Calu3 (cell line): Measurements from ENCODE around the gene HIF1A. TPM values are rescaled to one million over a fixed set of nuclear protein-coding genes. Genes with fewer than 3 reads are reported as not detected.

Source experiments
- BruUV-seq: library from RNA; stranded (reverse); fragments of 400-500 nt; replicated peaks from 2 replicates; lab custom pipeline; 2021; lab: Mats Ljungman, UMichigan
- CTCF ChIA-PET: fragments of 300-600 bp; sonication (Branson Sonifier 250); formaldehyde crosslinking; loops from one replicate; lab custom pipeline; 2022; ENCODE audit warnings: antibody characterized with exemption; lab: Charles Lee
- DNase-seq: peaks from one replicate; pipeline ENCODE4 v3.0.0; 2022
- H3K27ac Mint-ChIP-seq: one replicate; pipeline ENCODE4 v1.8.0; 2022; ENCODE audit warnings: mixed read lengths; ENCODE audit not compliant: unreplicated experiment
- H3K27me3 Mint-ChIP-seq: one replicate; pipeline ENCODE4 v1.8.0; 2022; ENCODE audit warnings: mixed read lengths; ENCODE audit not compliant: unreplicated experiment
- H3K36me3 Mint-ChIP-seq: one replicate; pipeline ENCODE4 v1.8.0; 2022; ENCODE audit warnings: mild to moderate bottlenecking, moderate library complexity, mixed read lengths; ENCODE audit not compliant: insufficient read depth, unreplicated experiment
- H3K4me1 Mint-ChIP-seq: one replicate; pipeline ENCODE4 v1.8.0; 2022; ENCODE audit warnings: mild to moderate bottlenecking, low read depth, mixed read lengths; ENCODE audit not compliant: unreplicated experiment
- H3K4me3 Mint-ChIP-seq: one replicate; pipeline ENCODE4 v1.8.0; 2022; ENCODE audit warnings: mild to moderate bottlenecking, low read depth, moderate library complexity, mixed read lengths; ENCODE audit not compliant: unreplicated experiment
- H3K9me3 Mint-ChIP-seq: one replicate; pipeline ENCODE4 v1.8.0; 2022; ENCODE audit warnings: low read depth, mixed read lengths; ENCODE audit not compliant: unreplicated experiment
- CTCF ChIP-seq: fragments of 200-600 bp; IDR thresholded peaks from one replicate; pipeline ENCODE4 v1.8.0; 2022; ENCODE audit warnings: antibody characterized with exemption; ENCODE audit not compliant: unreplicated experiment
- intact Hi-C: fragments of 100-400 bp; cut with micrococcal nuclease; formaldehyde crosslinking; loops from one replicate; pipeline ENCODE4 v1.10.0; 2022; ENCODE audit not compliant: unreplicated experiment
- total RNA-seq: library from RNA; stranded (reverse); gene quantifications from 2 replicates; pipeline ENCODE4 v1.2.3, GENCODE V29; 2022

Gene HIF1A
- total RNA-seq, 1 experiment from 2014 or later, result 229 TPM

DNA sequence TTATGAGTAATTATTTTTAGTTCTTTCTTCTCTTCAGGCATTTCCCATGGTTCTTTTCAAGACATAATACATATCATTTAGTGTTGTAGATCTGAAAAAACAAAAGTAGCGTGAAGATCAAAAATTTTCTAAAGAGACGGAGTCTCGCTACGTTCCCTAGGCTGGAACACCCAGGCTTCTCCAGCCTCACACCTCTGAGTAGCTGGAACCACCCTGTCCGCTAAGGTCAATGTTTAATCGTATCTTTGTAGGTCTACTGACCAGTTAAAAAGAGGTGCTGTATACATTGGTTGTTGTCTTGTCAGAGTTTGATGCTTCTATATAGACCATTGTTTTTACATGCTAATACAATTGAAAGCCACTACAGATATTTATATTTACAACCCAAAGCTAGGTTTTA lies 1.3 kb upstream of the HIF1A start:
- Mint-ChIP-seq H3K4me3 (peak overlapping the region; percentile 89), H3K9me3 (no peaks in the 10 kb centered on the region), H3K4me1 (no peaks in the 10 kb centered on the region), H3K27ac (no peak overlapping the region), H3K36me3 (peaks cover 46% of the 10 kb centered on the region), H3K27me3 (no peaks in the 10 kb centered on the region)
- BruUV-seq, result no TSS peak
- CTCF ChIA-PET, result no interaction called here
- TF ChIP-seq CTCF, result no peak
- DNase-seq, result no peak
- intact Hi-C loops, result no loop called here

DNA sequence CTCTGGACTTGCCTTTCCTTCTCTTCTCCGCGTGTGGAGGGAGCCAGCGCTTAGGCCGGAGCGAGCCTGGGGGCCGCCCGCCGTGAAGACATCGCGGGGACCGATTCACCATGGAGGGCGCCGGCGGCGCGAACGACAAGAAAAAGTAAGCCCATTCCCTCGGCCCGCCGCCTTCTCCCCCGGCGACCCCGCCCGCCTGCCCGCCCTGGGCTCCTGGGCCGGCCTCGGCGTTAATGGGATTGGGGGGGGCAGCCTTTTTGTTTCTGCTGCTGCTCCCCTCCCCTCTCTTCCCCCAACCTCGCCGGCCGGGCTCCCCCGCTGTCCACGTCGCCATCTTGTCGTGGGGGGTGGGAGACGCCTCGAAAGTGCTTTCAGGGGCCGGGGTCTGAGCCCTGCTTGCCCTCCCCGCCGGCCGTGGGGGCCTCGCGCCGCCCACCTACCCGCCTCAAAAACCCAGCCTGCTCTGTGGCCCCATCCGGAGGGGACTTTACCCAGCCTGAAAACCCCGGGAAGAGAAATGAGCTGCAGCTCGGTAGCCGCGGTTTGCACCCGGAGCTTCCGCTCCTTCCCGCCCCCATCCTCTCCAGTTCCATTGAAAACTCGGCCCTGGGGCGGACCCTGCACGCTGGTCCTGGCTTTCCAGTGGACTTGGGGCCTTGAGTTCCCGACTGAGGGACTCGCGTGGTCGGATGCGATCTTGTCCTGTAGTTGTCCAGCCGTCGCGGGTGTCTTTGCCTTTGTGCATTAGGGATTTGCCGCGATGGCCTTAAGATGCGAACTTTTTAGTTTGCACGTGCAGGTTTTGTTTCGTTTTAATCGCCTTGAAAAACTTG lies 598 bp downstream of the HIF1A start:
- peak; percentile 56 for DNase-seq
- no TSS peak for BruUV-seq
- H3K9me3 Mint-ChIP-seq, result no peaks in the 10 kb centered on the region
- H3K4me1 Mint-ChIP-seq, result peaks cover 10% of the 10 kb centered on the region
- peak overlapping the region; percentile 89 for H3K4me3 Mint-ChIP-seq
- peak overlapping the region; percentile 93 for H3K27ac Mint-ChIP-seq
- H3K27me3 Mint-ChIP-seq, result no peaks in the 10 kb centered on the region
- peaks cover 62% of the 10 kb centered on the region for H3K36me3 Mint-ChIP-seq
- intact Hi-C loops, result loop anchor here (5.0 kb wide), 1 partner anchor 56 kb away; no protein-coding TSS in a partner anchor
- CTCF ChIA-PET, result interaction anchor here (0.8 to 1.0 kb wide), 2 partner anchors 35 to 137 kb away, joined by 5 to 8 read pairs; no protein-coding TSS in a partner anchor
- no peak for TF ChIP-seq CTCF

GRCh38 chr14:61696753-61697318 lies 1.5 kb downstream of the HIF1A start:
- peaks cover 10% of the 10 kb centered on the region for H3K4me1 Mint-ChIP-seq
- no peak for DNase-seq
- H3K9me3 Mint-ChIP-seq, result no peaks in the 10 kb centered on the region
- peak overlapping the region; percentile 93 for H3K27ac Mint-ChIP-seq
- BruUV-seq, result TSS peak; percentile 30
- peaks cover 69% of the 10 kb centered on the region for H3K36me3 Mint-ChIP-seq
- CTCF ChIA-PET, result no interaction called here
- TF ChIP-seq CTCF, result no peak
- peak overlapping the region; percentile 89 for H3K4me3 Mint-ChIP-seq
- H3K27me3 Mint-ChIP-seq, result no peaks in the 10 kb centered on the region
- intact Hi-C loops, result loop anchor here (5.0 kb wide), 1 partner anchor 55 kb away; no protein-coding TSS in a partner anchor

GRCh38 chr14:61698206-61698980 lies 3.1 kb downstream of the HIF1A start:
- peak overlapping the region; percentile 93 for H3K27ac Mint-ChIP-seq
- CTCF ChIA-PET, result interaction anchor here (0.9 to 1.4 kb wide), 3 partner anchors 136 to 145 kb away, joined by 3 to 5 read pairs (median 4); no protein-coding TSS in a partner anchor
- BruUV-seq, result no TSS peak
- intact Hi-C loops, result loop anchor here (2.0 to 5.0 kb wide), 3 partner anchors 54 to 224 kb away; no protein-coding TSS in a partner anchor
- peaks cover 10% of the 10 kb centered on the region for H3K4me1 Mint-ChIP-seq
- TF ChIP-seq CTCF, result no peak
- peak overlapping the region; percentile 89 for H3K4me3 Mint-ChIP-seq
- peaks cover 72% of the 10 kb centered on the region for H3K36me3 Mint-ChIP-seq
- no peaks in the 10 kb centered on the region for H3K27me3 Mint-ChIP-seq
- no peak for DNase-seq
- H3K9me3 Mint-ChIP-seq, result no peaks in the 10 kb centered on the region
